Bronchial epithelial cell (primary cell): ENCODE results near the gene TAPBP. TPM values are rescaled to one million over a fixed set of nuclear protein-coding genes. Genes with fewer than 3 reads are reported as not detected.
"Not testable (repeated sequence)": the region's sequence is repeated elsewhere in the genome, so short reads cannot be mapped to it uniquely, and the experiment has no call there.

Source experiments
- DNase-seq: peaks from one replicate; pipeline ENCODE4 v3.0.0-alpha.2; 2010; ENCODE audit warnings: low read depth
- FAIRE-seq: peaks from 2 replicates; lab custom pipeline; 2011; peaks lifted over from hg19 to GRCh38; lab: Jason Lieb, UNC
- H3K27me3 ChIP-seq: 2 replicates; pipeline ENCODE4 v1.5.1; 2011; ENCODE audit warnings: low read length; ENCODE audit not compliant: control insufficient read depth, insufficient read depth
- H3K36me3 ChIP-seq: 2 replicates; pipeline ENCODE4 v1.5.1; 2011; ENCODE audit warnings: low read length; ENCODE audit not compliant: control insufficient read depth, insufficient read depth
- H3K4me3 ChIP-seq: 2 replicates; pipeline ENCODE4 v1.5.1; 2011; ENCODE audit warnings: mild to moderate bottlenecking, low read depth, low read length, control low read depth
- CTCF ChIP-seq: IDR thresholded peaks from 2 replicates; pipeline ENCODE4 v1.5.1; 2011; ENCODE audit warnings: mild to moderate bottlenecking, moderate library complexity, low read length, control low read depth, inconsistent platforms; ENCODE audit not compliant: insufficient read depth, severe bottlenecking
- total RNA-seq: library from RNA; depleted of rRNA; stranded (reverse); fragments of >200 nt; gene quantifications from 2 replicates; pipeline ENCODE4 v1.2.1, GENCODE V29; 2014

Gene TAPBP
- total RNA-seq, 1 donor from 2014 or later: 11.6 TPM

DNA sequence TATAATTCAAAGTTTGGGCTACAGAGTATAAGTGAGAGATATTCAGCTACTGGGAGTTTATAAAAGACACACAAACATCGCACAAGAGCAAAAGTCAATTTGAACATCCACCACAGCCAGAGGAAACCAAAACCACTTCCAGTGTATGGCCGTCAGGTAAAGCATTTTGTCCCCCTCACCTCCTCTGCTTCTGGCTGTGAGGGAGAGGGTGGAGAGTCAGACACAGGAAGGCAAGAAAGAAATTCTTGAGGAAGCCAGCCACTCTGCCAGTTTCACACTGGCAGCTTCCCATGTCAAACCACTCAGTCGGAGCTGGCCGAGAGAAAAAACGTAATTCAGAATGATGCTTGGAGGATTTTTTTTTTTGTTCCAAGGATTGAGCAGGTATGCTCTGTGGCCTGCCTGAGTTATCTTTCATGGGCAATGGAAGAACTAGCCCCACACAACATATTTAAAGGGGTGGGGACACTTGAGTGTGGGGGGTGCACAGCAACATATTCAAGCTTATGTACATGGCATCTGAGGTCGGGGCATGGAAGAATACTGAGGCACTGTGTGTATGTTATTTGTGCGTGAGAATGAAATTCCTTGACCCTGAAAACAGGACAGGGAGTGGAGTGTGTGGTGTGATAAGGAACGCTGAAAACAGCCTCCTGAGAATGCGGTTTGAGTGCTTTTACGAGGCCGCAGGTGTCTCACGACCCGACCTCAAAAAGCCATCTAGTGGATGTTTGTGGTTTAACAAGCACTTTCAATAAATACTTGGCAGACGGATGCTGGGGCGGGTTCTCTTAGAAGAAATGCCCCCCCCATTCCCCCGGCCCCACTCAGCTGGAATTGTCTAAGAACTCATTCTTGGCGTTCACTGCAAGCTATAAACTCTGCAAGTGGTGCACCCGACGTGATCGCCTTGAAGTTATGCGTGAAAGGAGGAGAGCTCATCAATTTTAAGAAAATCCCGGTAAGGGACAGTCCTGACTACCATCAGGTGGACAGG is 31.1 kb upstream of the TAPBP start:
- DNase-seq (peak; percentile 71), FAIRE-seq (no peak)
- TF ChIP-seq CTCF: peak; percentile 71
- no peak overlapping the region for H3K4me3 ChIP-seq
- no peaks in the 10 kb centered on the region for H3K36me3 ChIP-seq
- no peaks in the 10 kb centered on the region for H3K27me3 ChIP-seq

DNA sequence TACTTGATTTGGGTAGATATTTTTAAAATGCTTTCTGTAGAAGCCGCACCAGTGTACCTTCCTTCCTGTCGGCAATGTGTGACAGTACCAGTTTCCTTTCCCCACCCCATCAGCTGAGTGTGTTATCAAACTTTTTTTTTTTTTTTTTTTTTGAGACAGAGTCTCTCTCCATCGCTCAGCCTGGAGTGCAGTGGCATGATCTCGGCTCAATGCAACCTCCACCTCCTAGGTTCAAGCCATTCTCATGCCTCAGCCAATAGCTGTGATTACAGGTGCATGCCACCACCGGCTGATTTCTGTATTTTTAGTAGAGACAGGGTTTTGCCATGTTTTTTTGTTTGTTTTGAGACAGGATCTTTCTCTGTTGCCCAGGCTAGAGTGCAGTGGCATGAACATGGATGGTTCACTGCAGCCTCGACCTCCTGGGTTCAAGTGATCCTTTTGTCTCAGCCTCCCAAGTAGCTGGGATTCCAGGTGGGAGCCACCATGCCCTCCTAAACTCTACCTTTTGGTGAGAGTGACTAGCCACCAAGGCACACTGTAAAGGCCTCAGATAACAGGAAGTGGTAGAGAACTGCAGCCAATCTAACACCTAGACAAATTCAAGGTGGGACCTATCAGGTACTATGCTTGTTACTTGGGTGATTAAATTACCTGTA is 30.2 kb upstream of the TAPBP start:
- FAIRE-seq (no peak), DNase-seq (no peak)
- TF ChIP-seq CTCF: no peak
- Histone ChIP-seq H3K4me3 (no peak overlapping the region), H3K27me3 (no peaks in the 10 kb centered on the region), H3K36me3 (no peaks in the 10 kb centered on the region)

DNA sequence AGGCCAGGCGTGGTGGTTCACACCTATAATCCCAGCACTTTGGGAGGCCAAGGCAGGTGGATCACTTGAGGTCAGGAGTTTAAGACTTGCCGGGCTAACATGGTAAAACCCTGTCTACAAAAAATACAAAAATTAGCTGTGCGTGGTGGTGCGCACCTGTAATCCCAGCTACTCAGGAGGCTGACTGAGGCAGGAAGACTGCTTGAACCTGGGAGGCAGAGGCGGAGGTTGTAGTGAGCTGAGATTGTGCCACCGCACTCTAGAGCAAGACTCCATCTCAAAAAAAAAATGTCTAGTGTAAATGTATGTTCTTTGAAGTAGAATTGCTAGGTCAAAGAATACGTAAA is 29.7 kb upstream of the TAPBP start:
- FAIRE-seq, H3K4me3 ChIP-seq, H3K27me3 ChIP-seq, DNase-seq, H3K36me3 ChIP-seq: not testable (repeated sequence)

DNA sequence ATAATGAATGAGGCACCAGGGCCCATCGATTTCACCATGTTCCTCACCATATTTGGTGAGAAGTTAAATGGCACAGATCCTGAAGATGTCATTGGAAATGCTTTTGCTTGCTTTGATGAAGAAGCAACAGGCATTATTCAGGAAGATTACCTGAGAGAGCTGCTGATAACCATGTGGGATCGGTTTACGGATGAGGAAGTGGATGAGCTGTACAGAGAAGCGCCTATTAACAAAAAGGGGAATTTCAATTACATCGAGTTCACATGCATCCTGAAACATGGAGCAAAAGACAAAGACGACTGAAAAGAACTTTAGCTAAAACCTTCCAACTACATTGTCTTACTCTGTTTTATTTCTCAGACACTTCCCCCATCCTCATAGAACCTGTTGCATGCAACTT is 25.3 kb upstream of the TAPBP start:
- no peaks in the 10 kb centered on the region for H3K27me3 ChIP-seq
- no peak overlapping the region for H3K4me3 ChIP-seq
- H3K36me3 ChIP-seq: no peaks in the 10 kb centered on the region
- no peak for FAIRE-seq
- no peak for TF ChIP-seq CTCF
- DNase-seq: no peak

DNA sequence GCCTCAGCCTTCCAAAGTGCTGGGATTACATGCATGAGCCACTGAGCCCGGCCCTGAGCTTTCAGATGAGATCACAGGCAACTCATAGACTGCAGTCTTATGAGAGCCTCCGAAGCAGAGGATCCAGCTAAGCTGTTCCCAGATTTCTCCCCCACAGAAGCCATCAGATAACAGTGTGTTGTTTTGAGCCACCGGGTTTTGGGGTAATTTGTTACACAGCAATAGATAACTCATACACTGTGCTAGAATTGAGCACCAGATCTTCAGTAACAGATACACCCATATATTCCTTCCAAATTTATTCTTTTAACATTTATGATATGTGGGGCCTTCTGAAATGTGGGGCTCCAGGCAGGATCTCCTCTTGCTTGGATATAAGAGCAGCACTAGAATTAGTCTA is 22.6 kb upstream of the TAPBP start:
- Histone ChIP-seq H3K27me3 (no peaks in the 10 kb centered on the region), H3K4me3 (no peak overlapping the region), H3K36me3 (no peaks in the 10 kb centered on the region)
- FAIRE-seq (no peak), DNase-seq (no peak)
- no peak for TF ChIP-seq CTCF

- H3K36me3 ChIP-seq: no peaks in the 10 kb centered on the region
- FAIRE-seq (no peak), DNase-seq (no peak)
- no peak overlapping the region for H3K4me3 ChIP-seq
- no peaks in the 10 kb centered on the region for H3K27me3 ChIP-seq
- no peak for TF ChIP-seq CTCF
Observed at GRCh38 chr6:33335916-33336315, 22.0 kb upstream of the TAPBP start.
